Measurements from ENCODE around the gene POU2AF1.

GRCh38 chr11:111403051-111403726 lies 24.1 kb upstream of the POU2AF1 start:
- TF ChIP-seq FOXM1 (IDR thresholded peaks at IDR 0.05; ENCODE audit: borderline replicate concordance) (no peak), SP1 (IDR thresholded peaks at IDR 0.05) (no peak), BHLHE40 (IDR thresholded peaks at IDR 0.05; ENCODE audit: borderline replicate concordance) (no peak), FOXA1 (IDR thresholded peaks at IDR 0.05) (no peak), PKNOX1 (IDR thresholded peaks at IDR 0.05) (no peak), ELF4 (IDR thresholded peaks at IDR 0.05) (no peak), FOXK2 (IDR thresholded peaks at IDR 0.05) (no peak), L3MBTL2 (conservative IDR thresholded peaks at IDR 0.05) (no peak), NFRKB (IDR thresholded peaks at IDR 0.05) (no peak), SUZ12 (IDR thresholded peaks at IDR 0.05) (no peak), HDGF (IDR thresholded peaks at IDR 0.05; ENCODE audit: borderline replicate concordance) (no peak), TARDBP (IDR thresholded peaks at IDR 0.05) (no peak)

All from HEK293T (cell line).